ENCODE results near the gene MTERF4.

The MTERF4 gene, protein sequence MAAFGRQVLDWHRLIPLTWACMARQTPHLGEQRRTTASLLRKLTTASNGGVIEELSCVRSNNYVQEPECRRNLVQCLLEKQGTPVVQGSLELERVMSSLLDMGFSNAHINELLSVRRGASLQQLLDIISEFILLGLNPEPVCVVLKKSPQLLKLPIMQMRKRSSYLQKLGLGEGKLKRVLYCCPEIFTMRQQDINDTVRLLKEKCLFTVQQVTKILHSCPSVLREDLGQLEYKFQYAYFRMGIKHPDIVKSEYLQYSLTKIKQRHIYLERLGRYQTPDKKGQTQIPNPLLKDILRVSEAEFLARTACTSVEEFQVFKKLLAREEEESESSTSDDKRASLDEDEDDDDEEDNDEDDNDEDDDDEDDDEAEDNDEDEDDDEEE

GRCh38 chr2:241102239-241102803, at the start of gene MTERF4:
TSS of gene MTERF4 (minus strand) at chr2:241102287. CDS start at chr2:241102273, 14 bp downstream.
- peak; percentile 79 for DNase-seq

GRCh38 chr2:241150660-241151530, 48.8 kb upstream of the MTERF4 start:
- no peak for DNase-seq

GRCh38 chr2:241149925-241150659, 48.0 kb upstream of the MTERF4 start, which contains the start of gene PPP1R7:
TSS of gene PPP1R7 (plus strand) at chr2:241150467. CDS start at chr2:241150496, 29 bp downstream.
- peak; percentile 91 for DNase-seq

GRCh38 chr2:241149675-241149924, 47.5 kb upstream of the MTERF4 start:
- DNase-seq, result no peak

- peak; percentile 90 for DNase-seq
Measured at GRCh38 chr2:241148891-241149674, 47.0 kb upstream of the MTERF4 start, which contains the start of gene PASK. TSS of gene PASK (minus strand) at chr2:241149472. CDS start at chr2:241143032, 6,440 bp downstream.

DNA sequence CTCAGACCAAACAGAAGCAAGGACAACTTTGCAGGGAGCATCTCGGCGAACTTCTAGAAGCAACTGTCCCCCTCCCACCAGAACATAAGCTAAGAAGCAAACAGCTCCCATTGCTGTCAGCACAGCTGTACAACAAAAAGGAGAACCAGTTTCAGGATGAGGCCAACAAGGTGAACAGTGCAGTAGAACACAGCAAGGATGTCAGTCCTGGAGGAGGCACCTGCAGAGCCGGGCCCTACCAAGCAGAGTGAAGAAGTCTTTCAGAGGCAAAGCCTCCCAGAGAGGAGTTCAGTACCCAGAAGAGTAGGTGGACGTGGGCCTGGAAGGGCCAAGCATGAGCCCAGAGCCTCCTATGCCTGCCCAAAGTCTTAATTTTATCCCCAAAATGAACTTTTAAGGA, 46.2 kb upstream of the MTERF4 start:
- DNase-seq, result no peak

DNA sequence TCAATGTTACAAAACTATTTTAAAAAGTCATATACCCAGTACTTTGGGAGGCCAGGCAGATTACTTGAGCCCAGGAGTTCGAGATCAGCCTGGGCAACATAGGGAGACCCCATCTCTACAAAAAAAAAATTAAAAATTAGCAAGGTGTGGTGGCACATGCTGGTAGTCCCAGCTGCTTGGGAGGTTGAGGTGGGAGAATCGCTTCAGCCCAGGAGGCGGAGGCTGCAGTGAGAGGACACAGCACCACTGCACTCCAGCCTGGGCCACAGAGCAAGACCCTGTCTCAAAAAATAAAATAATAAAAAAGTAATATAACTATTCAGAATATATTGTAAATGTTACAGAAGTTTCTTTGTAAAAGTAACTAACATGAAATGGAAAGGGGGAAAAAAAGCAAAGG, 45.2 kb upstream of the MTERF4 start:
- DNase-seq, result no peak

- no peak for DNase-seq
Measured at GRCh38 chr2:241146286-241146685, 44.2 kb upstream of the MTERF4 start.

- DNase-seq, result no peak
Measured at GRCh38 chr2:241142593-241142992, 40.5 kb upstream of the MTERF4 start.

DNA sequence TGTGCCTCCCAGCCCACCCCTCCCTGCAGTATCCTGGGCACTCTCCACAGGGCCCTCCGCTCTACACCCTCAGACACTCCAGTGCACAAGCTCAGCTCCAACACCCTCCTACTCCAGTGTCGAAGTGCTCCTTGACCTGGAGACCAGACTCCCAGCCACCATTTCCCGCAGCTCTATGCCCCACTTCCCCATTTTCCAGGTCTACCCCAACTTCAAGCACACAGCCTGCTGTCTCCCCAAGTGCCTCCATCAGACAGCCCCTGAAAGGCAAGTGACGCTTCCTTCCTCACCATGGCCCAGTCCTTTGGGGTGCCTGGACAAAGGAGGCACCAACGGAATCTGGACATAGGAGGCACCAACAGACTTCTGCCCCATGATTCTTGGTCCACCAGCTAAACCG, 40.0 kb upstream of the MTERF4 start:
- DNase-seq, result no peak

DNA sequence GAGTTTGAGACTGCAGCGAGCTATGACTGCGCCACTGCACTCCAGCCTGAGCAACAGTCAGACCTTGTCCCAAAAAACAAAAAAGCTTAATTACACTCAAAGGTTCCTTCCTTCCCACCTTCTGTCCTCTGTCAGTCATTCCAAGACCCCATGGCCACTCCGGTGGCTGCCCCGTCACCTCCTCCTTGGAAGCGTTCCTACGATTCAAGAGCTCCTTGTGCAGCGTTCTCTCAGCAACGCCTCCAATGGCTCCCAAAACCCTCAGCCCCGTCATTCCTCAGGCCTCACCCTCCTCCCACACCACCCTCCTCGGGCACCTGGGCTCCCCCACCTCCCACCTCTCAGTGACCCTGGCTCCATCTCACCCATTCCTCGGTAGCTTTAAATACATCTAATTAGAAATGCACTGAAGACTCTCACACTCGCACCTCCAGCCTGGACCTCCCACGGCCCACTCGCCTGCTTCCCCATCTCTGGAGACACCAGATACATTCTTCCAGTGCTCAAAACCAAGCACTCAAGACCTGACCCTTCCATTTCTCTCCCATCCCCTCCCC, 39.2 kb upstream of the MTERF4 start:
- no peak for DNase-seq

GRCh38 chr2:241140445-241140840, 38.4 kb upstream of the MTERF4 start:
- no peak for DNase-seq

- no peak for DNase-seq
Measured at GRCh38 chr2:241139531-241140444, 37.7 kb upstream of the MTERF4 start.

DNA sequence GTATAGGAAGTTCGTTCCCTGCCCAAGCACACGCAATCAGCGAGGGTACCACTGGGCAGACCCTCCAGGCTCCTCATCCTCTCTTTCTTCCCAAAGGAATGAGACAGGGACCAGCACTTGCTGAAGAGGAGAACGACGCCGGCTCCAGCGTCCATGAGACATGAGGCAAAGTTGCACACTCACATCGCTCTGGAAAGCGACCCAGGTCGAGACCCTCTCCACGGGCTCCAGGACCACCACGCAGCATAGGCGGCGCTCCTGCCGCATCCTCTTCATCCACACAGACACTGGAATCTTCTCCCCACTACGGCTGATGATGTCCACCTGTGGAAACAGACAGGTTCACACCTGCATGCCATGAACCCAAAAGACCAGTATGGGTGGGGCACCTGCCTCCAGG, 36.4 kb upstream of the MTERF4 start:
- no peak for DNase-seq

- DNase-seq, result no peak
Measured at GRCh38 chr2:241137276-241138190, 35.4 kb upstream of the MTERF4 start.

- DNase-seq, result no peak
Measured at GRCh38 chr2:241136661-241137260, 34.7 kb upstream of the MTERF4 start.

GRCh38 chr2:241136191-241136590, 34.1 kb upstream of the MTERF4 start:
- no peak for DNase-seq

- DNase-seq, result no peak
Measured at GRCh38 chr2:241135737-241136136, 33.6 kb upstream of the MTERF4 start.

GRCh38 chr2:241134711-241135110, 32.6 kb upstream of the MTERF4 start:
- DNase-seq, result no peak

Data from NCI-H2107 (cell line).